IPS DF 6.9 (cell line): Measurements from ENCODE around the gene EFEMP1.

Experiments used
- DNase-seq: peaks from one replicate; pipeline ENCODE4 v3.0.0-alpha.2; 2013; ENCODE audit warnings: low read depth, low spot score
- H3K27ac ChIP-seq: one replicate; pipeline ENCODE4 v1.5.1; 2013; ENCODE audit warnings: low read length, control low read depth
- H3K27me3 ChIP-seq: 2 replicates; pipeline ENCODE4 v1.6.1; 2013; ENCODE audit warnings: mild to moderate bottlenecking, low read length; ENCODE audit not compliant: control insufficient read depth, insufficient read depth
- H3K36me3 ChIP-seq: 2 replicates; pipeline ENCODE4 v1.6.1; 2013; ENCODE audit warnings: low read length; ENCODE audit not compliant: control insufficient read depth, insufficient read depth
- H3K4me1 ChIP-seq: 2 replicates; pipeline ENCODE4 v1.6.1; 2013; ENCODE audit warnings: low read length; ENCODE audit not compliant: control insufficient read depth, insufficient read depth
- H3K4me3 ChIP-seq: 2 replicates; pipeline ENCODE4 v1.5.1; 2013; ENCODE audit warnings: mild to moderate bottlenecking, low read length
- H3K9me3 ChIP-seq: 2 replicates; pipeline ENCODE4 v1.6.1; 2013; ENCODE audit warnings: low read length, inconsistent platforms; ENCODE audit not compliant: control insufficient read depth, insufficient read depth
- WGBS: extraction: QIAGEN DNeasy Blood & Tissue Kit; methylation state at CpG from one replicate; pipeline ENCODE4 v1.1.7; 2013; ENCODE audit warnings: mixed read lengths, missing lambda C conversion rate; ENCODE audit not compliant: insufficient read length, insufficient coverage; 5-methylcytosine and 5-hydroxymethylcytosine counted together

Gene EFEMP1

GRCh38 chr2:55954306-55955035 is 30.9 kb upstream of the EFEMP1 start:
- no peaks in the 10 kb centered on the region for H3K4me1 ChIP-seq
- WGBS: no CpG with 5 or more reads among the region's 4 CpGs
- no peak for DNase-seq
- H3K27me3 ChIP-seq: no peaks in the 10 kb centered on the region
- H3K36me3 ChIP-seq: no peaks in the 10 kb centered on the region
- H3K9me3 ChIP-seq: no peaks in the 10 kb centered on the region
- no peak overlapping the region for H3K27ac ChIP-seq
- H3K4me3 ChIP-seq: no peak overlapping the region

DNA sequence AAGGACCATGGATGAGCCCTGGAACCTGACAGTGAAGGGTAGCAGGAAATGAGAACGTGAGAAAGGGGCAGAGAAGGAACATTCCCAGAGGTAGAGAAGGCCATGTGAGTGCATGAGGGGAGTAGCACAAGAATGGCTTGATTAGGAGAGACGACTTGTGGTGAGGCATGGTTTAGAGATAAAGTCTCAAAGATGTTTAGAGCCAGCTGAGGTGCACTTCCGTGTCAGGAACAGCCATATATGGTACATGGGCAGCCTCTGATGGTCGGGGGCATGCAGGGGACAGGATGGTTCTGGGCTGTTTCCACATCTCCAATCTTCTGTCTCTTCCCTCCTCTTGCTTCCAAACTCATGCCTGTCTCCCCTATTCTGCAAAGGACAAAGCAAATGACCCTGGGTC is 28.8 kb upstream of the EFEMP1 start:
- H3K27me3 ChIP-seq: no peaks in the 10 kb centered on the region
- H3K9me3 ChIP-seq: no peaks in the 10 kb centered on the region
- H3K27ac ChIP-seq: no peak overlapping the region
- no peaks in the 10 kb centered on the region for H3K36me3 ChIP-seq
- DNase-seq: no peak
- no CpG with 5 or more reads among the region's 4 CpGs for WGBS
- no peak overlapping the region for H3K4me3 ChIP-seq
- H3K4me1 ChIP-seq: no peaks in the 10 kb centered on the region

DNA sequence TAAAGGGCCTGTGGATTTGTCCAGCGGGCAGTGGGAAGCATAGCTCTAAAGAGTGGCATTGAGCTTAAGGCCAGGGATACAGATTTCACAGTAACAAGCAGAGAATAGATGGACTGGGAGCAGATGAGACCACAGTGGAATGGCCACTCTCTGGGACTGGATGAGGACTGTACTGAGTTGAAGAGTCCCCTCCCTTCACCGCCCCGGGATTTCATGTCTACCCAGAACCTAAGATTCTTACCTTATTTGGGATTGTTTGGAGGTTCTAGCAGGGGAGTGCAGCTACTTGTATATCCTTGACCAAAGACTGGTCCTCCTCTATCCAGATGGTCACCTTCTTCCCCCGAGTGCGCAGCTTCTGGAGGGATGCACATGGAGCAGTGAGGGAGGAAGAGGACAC is 28.0 kb upstream of the EFEMP1 start:
- WGBS: no CpG with 5 or more reads among the region's 5 CpGs
- Histone ChIP-seq H3K36me3 (no peaks in the 10 kb centered on the region), H3K27ac (no peak overlapping the region), H3K27me3 (no peaks in the 10 kb centered on the region), H3K4me1 (no peaks in the 10 kb centered on the region), H3K9me3 (no peaks in the 10 kb centered on the region), H3K4me3 (no peak overlapping the region)
- no peak for DNase-seq

- H3K4me1 ChIP-seq: no peaks in the 10 kb centered on the region
- H3K9me3 ChIP-seq: no peaks in the 10 kb centered on the region
- H3K27ac ChIP-seq: no peak overlapping the region
- H3K4me3 ChIP-seq: no peak overlapping the region
- no peaks in the 10 kb centered on the region for H3K36me3 ChIP-seq
- WGBS: no CpG with 5 or more reads among the region's 2 CpGs
- no peak for DNase-seq
- no peaks in the 10 kb centered on the region for H3K27me3 ChIP-seq
Observed at GRCh38 chr2:55949613-55950012, 26.0 kb upstream of the EFEMP1 start.

GRCh38 chr2:55949211-55949610 is 25.6 kb upstream of the EFEMP1 start:
- H3K27ac ChIP-seq: no peak overlapping the region
- H3K4me3 ChIP-seq: no peak overlapping the region
- no peaks in the 10 kb centered on the region for H3K36me3 ChIP-seq
- no peaks in the 10 kb centered on the region for H3K27me3 ChIP-seq
- no peaks in the 10 kb centered on the region for H3K9me3 ChIP-seq
- no peak for DNase-seq
- no peaks in the 10 kb centered on the region for H3K4me1 ChIP-seq

GRCh38 chr2:55948176-55948923 is 24.8 kb upstream of the EFEMP1 start:
- no peak overlapping the region for H3K4me3 ChIP-seq
- no peaks in the 10 kb centered on the region for H3K36me3 ChIP-seq
- H3K27ac ChIP-seq: no peak overlapping the region
- no peaks in the 10 kb centered on the region for H3K4me1 ChIP-seq
- no peaks in the 10 kb centered on the region for H3K27me3 ChIP-seq
- no peaks in the 10 kb centered on the region for H3K9me3 ChIP-seq
- no peak for DNase-seq

- H3K36me3 ChIP-seq: no peaks in the 10 kb centered on the region
Observed at GRCh38 chr2:55947752-55948151, 24.2 kb upstream of the EFEMP1 start.

GRCh38 chr2:55946793-55947192 is 23.2 kb upstream of the EFEMP1 start:
- no peak for DNase-seq
- Histone ChIP-seq H3K27me3 (no peaks in the 10 kb centered on the region), H3K4me1 (no peaks in the 10 kb centered on the region), H3K27ac (no peak overlapping the region), H3K4me3 (no peak overlapping the region), H3K36me3 (no peaks in the 10 kb centered on the region), H3K9me3 (no peaks in the 10 kb centered on the region)
- no CpG with 5 or more reads among the region's 1 CpG for WGBS

More at GRCh38 chr2:55947752-55948151, 24.2 kb upstream of the EFEMP1 start:
- no CpG with 5 or more reads among the region's 4 CpGs for WGBS
- Histone ChIP-seq H3K4me1 (no peaks in the 10 kb centered on the region), H3K27me3 (no peaks in the 10 kb centered on the region), H3K9me3 (no peaks in the 10 kb centered on the region), H3K4me3 (no peak overlapping the region), H3K27ac (no peak overlapping the region)
- no peak for DNase-seq

- H3K27ac ChIP-seq: no peak overlapping the region
- H3K27me3 ChIP-seq: no peaks in the 10 kb centered on the region
- DNase-seq: no peak
- no CpG with 5 or more reads among the region's 1 CpG for WGBS
- H3K4me1 ChIP-seq: no peaks in the 10 kb centered on the region
- H3K4me3 ChIP-seq: no peak overlapping the region
- H3K36me3 ChIP-seq: no peaks in the 10 kb centered on the region
- H3K9me3 ChIP-seq: no peaks in the 10 kb centered on the region
Observed at GRCh38 chr2:55943466-55943865, 19.9 kb upstream of the EFEMP1 start.

DNA sequence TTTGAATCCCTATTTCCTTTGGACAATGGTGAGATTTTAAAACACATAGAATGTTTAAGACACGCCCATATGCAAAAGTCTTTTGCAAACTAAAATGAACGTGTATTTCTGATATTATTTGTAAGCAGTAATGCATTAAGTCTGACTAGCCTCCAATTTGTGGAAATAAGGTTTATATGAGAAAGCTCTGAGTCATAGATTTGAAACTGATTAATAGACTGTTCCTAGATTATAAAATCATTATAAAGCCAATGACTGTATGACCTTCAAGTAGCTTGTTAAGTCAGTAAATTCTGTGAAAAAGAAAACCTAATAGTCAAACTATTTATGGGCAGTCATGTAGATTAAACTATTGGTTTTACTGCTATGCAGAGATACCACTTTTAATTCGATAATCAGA is 12.8 kb upstream of the EFEMP1 start:
- DNase-seq: no peak
- no peaks in the 10 kb centered on the region for H3K9me3 ChIP-seq
- H3K4me3 ChIP-seq: no peak overlapping the region
- H3K27ac ChIP-seq: no peak overlapping the region
- H3K36me3 ChIP-seq: no peaks in the 10 kb centered on the region
- WGBS: 100% methylated on average over 1 of the region's 3 CpGs
- H3K27me3 ChIP-seq: no peaks in the 10 kb centered on the region
- H3K4me1 ChIP-seq: no peaks in the 10 kb centered on the region

- Histone ChIP-seq H3K4me1 (no peaks in the 10 kb centered on the region), H3K9me3 (no peaks in the 10 kb centered on the region), H3K27ac (no peak overlapping the region), H3K27me3 (no peaks in the 10 kb centered on the region), H3K36me3 (no peaks in the 10 kb centered on the region), H3K4me3 (no peak overlapping the region)
- no CpG with 5 or more reads among the region's 2 CpGs for WGBS
- no peak for DNase-seq
Observed at GRCh38 chr2:55934337-55934736, 10.8 kb upstream of the EFEMP1 start.
